NCI-H82 (cell line): ENCODE measurements around the gene MEA1.

Experiments used
- DNase-seq: peaks from one replicate; lab custom pipeline; 2025; lab: John Stamatoyannopoulos, UW

MEA1 gene

GRCh38 chr6:43038727-43039126 lies 25.0 kb upstream of the MEA1 start:
- DNase-seq: no peak

GRCh38 chr6:43037706-43038105 lies 24.0 kb upstream of the MEA1 start:
- DNase-seq: no peak

- no peak for DNase-seq
Measured at GRCh38 chr6:43037197-43037596, 23.5 kb upstream of the MEA1 start.

GRCh38 chr6:43036712-43037111 lies 23.0 kb upstream of the MEA1 start:
- DNase-seq: no peak

- no peak for DNase-seq
Measured at GRCh38 chr6:43035495-43036194, 21.9 kb upstream of the MEA1 start.

- no peak for DNase-seq
Measured at GRCh38 chr6:43034190-43034525, 20.4 kb upstream of the MEA1 start.

GRCh38 chr6:43033496-43034189 lies 19.9 kb upstream of the MEA1 start:
- DNase-seq: no peak

GRCh38 chr6:43032326-43032725 lies 18.6 kb upstream of the MEA1 start:
- DNase-seq: no peak

GRCh38 chr6:43029120-43029519 lies 15.4 kb upstream of the MEA1 start:
- DNase-seq: no peak

GRCh38 chr6:43026365-43026764 lies 12.6 kb upstream of the MEA1 start:
- DNase-seq: no peak

GRCh38 chr6:43024436-43024835 lies 10.7 kb upstream of the MEA1 start:
- DNase-seq: no peak

GRCh38 chr6:43021270-43022047 lies 7.7 kb upstream of the MEA1 start, which contains the start of gene RRP36:
TSS of gene RRP36 (plus strand) at chr6:43021623. CDS start at chr6:43021655, 32 bp downstream.
- peak; percentile 88 for DNase-seq

GRCh38 chr6:43020847-43021246 lies 7.1 kb upstream of the MEA1 start:
- peak; percentile 89 for DNase-seq

GRCh38 chr6:43020052-43020705 lies 6.4 kb upstream of the MEA1 start:
- no peak for DNase-seq

- DNase-seq: no peak
Measured at GRCh38 chr6:43019152-43019551, 5.4 kb upstream of the MEA1 start.

GRCh38 chr6:43016943-43017334 lies 3.2 kb upstream of the MEA1 start:
- no peak for DNase-seq

GRCh38 chr6:43016176-43016942 lies 2.6 kb upstream of the MEA1 start:
- DNase-seq: no peak

- no peak for DNase-seq
Measured at GRCh38 chr6:43014434-43014909, 726 bp upstream of the MEA1 start.

GRCh38 chr6:43013097-43013842 lies 476 bp downstream of the MEA1 start:
- DNase-seq: peak; percentile 60

GRCh38 chr6:43012364-43012763 lies 1.4 kb downstream of the MEA1 start:
- DNase-seq: no peak

- DNase-seq: no peak
Measured at GRCh38 chr6:43011207-43011606, 2.5 kb downstream of the MEA1 start.
